DOHH2 (cell line): ENCODE measurements around the gene ENGASE.

Experiments
- EZH2phosphoT487 ChIP-seq: fragments of 200-600 bp; sonication (generic); IDR thresholded peaks from 2 replicates; pipeline ENCODE4 v1.6.1; 2017; ENCODE audit warnings: borderline replicate concordance, mild to moderate bottlenecking, antibody characterized with exemption, low read length, moderate library complexity, mixed read lengths
- TF ChIP-seq, protein P1 (sequence below): fragments of 200-600 bp; sonication (generic); IDR thresholded peaks from one replicate; pipeline ENCODE4 v1.5.1; 2014; ENCODE audit warnings: antibody characterized with exemption, mild to moderate bottlenecking, low read depth, low read length; ENCODE audit not compliant: poor library complexity, severe bottlenecking

GRCh38 chr17:79123988-79124387 lies 49.4 kb downstream of the ENGASE start:
- TF ChIP-seq, protein P1, sequence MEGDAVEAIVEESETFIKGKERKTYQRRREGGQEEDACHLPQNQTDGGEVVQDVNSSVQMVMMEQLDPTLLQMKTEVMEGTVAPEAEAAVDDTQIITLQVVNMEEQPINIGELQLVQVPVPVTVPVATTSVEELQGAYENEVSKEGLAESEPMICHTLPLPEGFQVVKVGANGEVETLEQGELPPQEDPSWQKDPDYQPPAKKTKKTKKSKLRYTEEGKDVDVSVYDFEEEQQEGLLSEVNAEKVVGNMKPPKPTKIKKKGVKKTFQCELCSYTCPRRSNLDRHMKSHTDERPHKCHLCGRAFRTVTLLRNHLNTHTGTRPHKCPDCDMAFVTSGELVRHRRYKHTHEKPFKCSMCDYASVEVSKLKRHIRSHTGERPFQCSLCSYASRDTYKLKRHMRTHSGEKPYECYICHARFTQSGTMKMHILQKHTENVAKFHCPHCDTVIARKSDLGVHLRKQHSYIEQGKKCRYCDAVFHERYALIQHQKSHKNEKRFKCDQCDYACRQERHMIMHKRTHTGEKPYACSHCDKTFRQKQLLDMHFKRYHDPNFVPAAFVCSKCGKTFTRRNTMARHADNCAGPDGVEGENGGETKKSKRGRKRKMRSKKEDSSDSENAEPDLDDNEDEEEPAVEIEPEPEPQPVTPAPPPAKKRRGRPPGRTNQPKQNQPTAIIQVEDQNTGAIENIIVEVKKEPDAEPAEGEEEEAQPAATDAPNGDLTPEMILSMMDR, result no peak
- no peak for TF ChIP-seq EZH2phosphoT487
